Embryonic facial prominence (tissue), 1 donor: ENCODE results near the gene ARID5B.
A peak's percentile ranks its signal among the peaks of the same experiment; 100 is the strongest.

ENCODE experiments used
- DNase-seq: peaks from one replicate; pipeline ENCODE4 v3.0.0-alpha.2; 2016; ENCODE audit errors: extremely low spot score

The ARID5B gene

DNA sequence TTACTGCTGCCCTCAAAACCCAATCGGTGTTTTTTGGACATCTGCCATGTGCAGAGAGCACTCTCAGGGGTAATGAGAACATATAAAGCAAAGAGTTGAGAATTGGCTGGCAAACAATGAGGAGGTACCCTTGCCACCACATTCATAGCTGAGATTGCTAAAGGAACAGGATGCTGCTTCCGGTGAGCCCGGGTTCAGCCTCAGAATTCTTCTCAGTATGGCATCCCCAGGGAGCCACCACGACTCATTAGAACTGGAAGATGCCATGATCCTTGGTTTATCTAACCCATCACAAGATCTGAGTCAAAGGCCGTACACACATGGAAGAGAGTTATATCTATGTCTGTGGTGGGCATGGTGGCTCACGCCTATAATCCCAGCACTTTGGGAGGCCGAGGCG is 174.4 kb downstream of the ARID5B start:
- DNase-seq, result no peak

DNA sequence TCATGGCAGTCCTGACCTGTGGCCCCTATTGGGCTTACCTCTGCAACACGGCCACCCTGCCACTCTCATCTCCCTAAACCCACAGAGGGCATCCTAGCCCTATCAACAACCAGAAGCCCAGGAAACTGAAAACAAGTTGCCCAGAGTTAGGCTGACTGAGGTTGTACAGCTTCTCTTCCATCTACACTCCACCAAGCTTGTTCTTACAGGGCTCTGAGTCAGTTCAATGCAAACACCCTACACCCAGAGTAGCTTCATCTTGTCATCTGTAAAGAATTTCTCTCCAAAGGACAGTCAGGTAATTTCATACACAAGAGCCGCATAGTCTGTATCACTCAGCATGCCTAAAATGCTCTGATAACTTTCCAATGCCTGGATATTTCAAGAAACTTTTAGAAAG is 175.4 kb downstream of the ARID5B start:
- peak; percentile 42 for DNase-seq

DNA sequence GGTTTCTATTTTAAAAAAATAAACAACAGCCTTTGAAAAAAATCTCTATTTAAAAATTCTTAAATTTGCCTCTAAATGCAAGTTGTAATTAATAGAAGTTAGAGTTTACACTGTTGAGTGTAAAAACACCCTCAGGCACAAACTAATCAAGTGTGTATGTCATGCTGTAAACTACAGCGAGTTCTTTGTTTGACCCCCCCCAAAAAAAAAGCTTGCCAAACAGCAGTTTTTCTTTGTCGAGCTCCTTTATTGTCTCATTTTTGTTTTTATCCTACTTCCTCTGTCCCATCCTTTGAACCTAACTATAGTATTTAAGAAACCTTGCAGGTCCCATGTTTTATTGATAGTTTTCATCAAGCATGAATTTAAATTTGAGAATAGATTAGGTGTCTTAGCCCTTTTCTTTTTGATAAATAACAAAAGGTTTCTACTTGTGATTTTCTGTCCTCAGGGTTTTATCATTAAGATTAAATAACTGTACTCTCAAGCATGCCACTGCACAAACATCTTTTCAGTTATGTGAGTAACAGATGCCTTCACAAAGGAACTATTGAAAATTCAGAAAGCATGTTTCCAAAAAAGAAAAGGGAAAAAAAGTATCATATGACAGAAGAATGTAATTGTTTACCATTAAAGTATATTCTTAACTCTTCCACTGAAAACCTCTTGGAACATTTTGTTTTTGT is 176.0 kb downstream of the ARID5B start:
- DNase-seq, result peak; percentile 11

DNA sequence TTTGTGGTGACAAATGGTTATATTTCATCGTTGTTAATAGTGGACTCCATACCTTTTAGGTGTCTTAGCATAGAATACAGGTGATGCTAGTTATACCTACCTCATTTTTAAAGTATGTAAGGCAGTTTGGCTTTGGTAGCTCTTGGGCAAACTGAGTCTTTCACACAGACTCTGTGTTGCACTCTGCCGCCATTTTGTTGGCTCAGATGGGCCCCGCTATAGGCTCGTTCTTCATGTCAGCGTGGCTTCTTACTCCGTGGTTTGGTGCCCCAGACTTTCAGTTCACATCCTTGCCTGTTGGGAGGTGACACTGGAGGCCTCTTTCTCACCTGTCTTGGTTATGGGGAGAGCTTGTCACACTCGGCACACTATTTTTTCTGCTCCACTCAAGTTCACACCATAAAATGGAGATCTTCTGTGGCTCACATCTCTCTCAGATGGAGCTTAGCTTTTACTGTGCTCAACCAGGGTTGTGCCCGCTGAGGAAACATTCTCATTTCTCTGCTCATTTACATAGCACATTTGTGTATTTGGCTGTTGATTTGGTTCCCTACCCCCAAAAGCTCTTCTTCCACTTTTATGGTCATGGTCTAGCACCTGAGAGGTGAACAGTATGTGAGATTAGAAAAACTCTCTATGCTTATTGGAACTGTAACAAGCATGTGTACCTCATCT is 178.5 kb downstream of the ARID5B start:
- DNase-seq, result no peak

DNA sequence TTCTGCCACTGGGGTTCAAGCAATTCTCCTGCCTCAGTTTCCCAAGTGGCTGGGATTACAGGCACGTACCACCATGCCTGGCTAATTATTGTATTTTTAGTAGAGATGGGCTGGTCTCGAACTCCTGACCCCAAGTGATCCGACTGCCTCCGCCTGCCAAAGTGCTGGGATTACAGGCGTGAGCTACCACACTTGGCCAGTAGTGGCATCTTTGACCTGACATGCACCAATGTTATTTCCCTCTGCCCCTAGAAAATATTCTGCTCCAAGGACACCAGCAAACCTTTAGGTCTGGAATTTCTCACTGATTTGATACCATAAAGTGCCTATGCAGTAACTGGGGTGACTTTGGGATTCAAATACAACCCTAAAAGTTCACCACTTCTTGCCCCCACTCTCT is 179.4 kb downstream of the ARID5B start:
- no peak for DNase-seq

DNA sequence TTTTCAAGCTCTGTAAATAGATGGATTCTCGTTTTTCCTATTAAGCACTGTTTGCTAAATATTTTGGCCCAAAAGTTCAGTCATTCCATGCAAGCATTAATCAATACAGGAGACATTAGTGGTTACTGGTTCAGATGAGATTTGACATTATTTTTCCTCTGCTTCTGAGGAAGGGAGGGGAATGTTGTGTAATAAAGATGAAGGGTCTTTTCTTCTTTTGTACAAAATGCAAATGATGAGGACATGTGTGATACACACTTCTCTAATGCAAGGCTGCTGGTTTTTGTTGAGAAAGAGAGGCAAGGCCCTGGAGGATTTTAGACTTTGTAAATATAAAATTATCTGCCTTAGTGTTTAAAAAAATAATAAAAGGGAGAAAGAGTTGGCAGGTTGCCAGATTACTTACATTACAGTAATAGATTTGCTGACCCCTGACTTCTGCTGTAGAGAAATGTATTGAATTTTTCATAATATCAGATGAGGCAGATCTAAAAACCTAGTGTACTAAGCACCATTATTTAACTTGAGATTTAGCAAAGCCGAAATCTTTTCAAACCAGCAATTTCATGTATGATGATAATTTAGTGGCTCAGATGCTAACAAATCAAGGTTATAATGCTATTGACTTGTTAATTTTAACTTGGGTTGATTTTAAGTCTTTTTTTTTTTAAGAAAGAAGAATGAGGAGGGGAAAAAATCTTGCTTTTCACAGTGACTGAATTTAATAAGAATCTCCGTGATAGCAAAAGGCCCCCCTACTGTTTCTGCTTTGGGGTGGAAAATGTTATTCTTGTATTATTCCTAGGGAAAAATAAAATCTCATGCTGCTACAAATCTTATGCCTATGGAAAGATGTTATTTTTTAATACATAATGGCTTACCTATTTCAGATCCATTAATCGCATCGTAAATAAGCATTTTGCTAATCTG is 180.1 kb downstream of the ARID5B start:
- no peak for DNase-seq

DNA sequence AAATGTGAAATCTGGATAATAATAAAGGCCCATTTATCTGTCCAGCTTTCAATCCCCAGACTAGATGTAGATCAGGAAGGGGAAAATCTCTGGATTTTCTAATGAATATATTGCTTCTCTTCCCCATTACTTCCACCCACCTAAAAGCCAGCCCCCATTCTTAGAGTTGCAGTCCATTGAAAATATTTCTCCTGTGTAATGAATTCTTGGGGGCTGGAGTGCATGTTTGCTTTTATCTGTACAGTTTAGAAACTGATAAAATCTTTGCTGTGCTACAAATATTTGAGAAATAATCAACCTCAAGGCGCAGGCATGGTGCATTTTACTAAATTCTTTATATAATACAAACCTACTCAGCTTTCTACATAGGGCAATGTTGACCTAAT is 180.8 kb downstream of the ARID5B start:
- DNase-seq, result no peak

DNA sequence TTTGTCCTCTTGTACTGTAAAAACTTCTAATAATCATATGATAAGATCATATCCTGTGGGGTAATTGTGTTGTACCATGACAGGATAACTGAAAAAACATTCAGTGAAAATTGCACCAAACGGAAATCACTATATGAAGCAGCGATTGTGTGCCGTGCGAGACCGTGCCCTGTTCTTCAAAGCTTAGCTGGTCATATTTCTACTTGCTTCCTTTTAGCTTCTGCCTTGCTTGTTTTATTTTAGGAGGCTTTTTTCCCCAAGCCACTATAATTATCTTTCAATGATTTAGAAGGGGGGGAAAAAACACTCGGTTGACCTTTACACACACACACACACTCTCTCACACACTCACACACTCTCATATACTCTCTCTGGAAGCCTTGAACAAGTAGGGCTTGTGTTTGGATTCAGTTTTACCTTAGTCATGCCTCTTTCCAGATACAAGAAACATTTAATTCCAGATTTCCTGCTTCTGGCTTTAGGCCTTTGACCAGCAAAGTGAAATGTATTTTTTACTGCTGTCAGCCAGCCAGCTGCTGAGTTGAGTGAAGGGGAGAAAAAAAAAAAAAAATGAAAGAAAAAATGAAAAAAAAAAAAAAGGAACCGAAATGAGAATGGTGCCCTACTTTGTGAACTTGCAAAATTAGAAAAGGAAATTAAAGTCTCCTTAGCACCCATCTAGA is 181.4 kb downstream of the ARID5B start:
- peak; percentile 42 for DNase-seq

DNA sequence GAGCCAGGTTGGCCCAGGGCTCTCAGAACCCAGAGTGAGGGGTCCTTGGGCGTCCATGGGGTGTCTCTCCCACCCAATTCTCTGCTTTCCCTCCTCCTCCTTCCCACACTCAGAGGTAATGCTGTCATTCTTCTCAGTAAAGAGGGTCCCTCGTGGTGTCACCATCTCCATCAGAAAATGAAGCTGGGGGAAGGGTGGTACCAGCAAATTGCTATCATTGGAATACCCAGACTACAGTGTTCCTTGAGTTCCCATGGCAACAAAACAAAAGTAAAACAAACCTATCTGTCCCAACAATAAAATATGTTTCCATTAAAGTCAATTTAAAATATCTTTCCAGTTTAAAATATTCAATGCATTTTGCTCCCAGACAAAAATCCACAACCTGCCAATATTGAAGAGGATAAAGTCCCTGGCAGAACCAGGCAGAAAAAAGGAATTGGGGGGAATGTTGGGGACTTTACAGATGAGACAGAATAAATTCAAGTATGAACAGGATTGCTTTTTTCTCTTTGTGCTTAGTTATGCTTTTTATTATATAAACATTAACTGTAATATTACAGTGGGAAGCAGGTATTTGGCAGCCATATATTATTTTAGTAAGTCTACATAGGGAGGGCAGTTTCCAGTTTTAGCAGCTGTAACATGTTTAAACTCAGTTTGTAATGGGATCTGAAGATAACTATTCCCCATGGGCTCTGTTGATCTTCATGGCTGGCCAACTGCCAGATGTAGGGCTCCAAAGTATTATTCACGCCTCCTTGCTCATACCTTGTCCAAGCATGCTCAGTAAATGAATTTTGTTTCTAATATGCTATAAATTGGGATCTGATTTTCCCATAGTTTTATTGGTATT is 182.1 kb downstream of the ARID5B start:
- peak; percentile 78 for DNase-seq

DNA sequence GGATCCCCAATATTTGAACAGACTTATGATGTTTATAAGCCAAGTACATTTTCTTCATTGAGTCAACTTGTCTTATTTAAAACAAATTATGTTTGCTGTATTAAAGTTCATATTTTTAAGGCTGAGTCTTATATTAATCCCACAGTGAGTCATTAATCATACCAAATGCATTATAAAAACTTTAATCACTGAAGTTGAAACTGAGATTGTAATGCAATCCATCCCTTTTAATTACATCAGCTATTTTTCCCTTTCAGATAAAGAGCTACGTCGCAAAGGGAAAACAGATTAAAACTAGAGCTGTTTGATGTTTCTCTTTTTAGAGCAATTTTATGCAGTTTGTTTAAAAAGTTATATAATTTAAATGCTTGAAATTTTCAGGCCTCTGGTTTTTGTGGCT is 183.0 kb downstream of the ARID5B start:
- no peak for DNase-seq

DNA sequence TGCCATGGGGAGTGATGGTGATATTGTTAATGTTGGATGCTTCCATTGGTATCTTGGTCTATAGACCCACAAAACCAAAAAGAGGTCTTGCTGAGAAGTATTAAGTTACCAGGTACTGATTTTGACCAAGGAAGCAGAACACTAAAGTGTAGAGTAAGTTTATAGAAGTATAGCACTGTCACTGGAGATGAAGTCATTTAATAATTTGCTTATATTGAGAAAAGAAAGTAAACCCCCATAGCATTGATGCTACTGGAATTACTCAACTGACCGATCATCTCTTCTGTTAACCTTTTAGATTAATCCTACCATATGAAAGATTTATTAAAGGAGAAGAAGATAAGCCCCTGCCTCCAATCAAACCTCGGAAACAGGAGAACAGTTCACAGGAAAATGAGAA is 183.9 kb downstream of the ARID5B start:
- no peak for DNase-seq

DNA sequence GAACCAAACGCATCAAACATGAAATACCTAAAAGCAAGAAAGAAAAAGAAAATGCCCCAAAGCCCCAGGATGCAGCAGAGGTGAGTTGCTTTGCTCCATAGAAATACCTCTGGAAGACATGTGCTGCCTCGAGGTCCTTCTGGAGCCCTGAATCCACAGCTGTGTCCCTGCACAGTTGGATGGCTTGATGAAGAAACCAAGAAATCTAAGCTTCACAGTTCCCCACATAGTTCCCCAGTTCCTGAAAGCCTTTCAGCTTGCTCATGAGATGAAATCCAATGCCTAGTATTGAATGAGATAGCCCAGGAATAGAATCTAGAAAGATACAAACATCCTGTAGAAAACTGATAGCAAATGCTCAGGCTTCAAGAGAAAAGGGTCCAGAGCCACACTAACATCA is 184.3 kb downstream of the ARID5B start:
- DNase-seq, result no peak

DNA sequence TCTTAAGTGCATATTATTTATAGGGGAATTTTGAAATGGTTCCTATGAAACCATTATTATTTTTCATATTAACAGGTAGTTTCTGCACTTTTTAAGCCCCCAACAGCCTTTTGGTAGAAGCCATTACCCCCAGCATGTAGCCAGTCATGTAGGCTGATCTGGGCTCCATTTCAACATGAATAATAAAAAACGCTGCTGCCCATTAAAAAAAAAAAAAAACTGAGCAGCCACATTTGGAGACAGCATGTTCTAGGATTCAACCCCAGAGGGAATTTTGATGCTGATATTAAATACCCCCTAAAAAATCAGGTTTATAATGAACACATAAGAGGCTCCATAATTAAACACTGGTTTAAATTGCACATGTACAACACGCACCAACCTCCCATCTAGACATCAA is 185.8 kb downstream of the ARID5B start:
- DNase-seq, result no peak

DNA sequence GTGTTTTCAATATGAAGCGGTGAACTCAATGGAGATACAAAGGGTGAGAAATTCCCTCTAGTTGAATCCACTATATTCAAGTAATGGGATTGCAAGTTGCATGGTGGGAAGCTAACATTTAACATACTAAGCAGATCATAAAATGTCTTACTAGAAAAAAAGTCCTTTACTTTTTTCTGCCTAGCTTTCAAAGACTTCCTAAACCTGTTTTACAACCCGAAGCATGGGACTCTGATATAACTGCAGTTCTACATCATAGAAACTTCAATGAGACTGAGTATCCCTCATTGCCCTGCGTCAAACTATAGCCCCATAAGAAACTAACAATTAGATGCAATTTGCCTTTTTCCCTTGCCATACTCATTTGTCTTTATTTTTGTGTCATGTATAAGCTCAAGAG is 187.3 kb downstream of the ARID5B start:
- DNase-seq, result no peak

DNA sequence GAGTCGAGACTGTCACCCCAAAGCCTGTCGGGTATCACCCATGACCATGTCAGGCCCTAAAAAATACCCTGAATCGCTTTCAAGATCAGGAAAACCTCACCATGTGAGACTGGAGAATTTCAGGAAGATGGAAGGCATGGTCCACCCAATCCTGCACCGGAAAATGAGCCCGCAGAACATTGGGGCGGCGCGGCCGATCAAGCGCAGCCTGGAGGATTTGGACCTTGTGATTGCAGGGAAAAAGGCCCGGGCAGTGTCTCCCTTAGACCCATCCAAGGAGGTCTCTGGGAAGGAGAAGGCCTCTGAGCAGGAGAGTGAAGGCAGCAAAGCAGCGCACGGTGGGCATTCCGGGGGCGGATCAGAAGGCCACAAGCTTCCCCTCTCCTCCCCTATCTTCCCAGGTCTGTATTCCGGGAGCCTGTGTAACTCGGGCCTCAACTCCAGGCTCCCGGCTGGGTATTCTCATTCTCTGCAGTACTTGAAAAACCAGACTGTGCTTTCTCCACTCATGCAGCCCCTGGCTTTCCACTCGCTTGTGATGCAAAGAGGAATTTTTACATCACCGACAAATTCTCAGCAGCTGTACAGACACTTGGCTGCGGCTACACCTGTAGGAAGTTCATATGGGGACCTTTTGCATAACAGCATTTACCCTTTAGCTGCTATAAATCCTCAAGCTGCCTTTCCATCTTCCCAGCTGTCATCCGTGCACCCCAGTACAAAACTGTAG is 191.0 kb downstream of the ARID5B start:
- DNase-seq, result no peak

DNA sequence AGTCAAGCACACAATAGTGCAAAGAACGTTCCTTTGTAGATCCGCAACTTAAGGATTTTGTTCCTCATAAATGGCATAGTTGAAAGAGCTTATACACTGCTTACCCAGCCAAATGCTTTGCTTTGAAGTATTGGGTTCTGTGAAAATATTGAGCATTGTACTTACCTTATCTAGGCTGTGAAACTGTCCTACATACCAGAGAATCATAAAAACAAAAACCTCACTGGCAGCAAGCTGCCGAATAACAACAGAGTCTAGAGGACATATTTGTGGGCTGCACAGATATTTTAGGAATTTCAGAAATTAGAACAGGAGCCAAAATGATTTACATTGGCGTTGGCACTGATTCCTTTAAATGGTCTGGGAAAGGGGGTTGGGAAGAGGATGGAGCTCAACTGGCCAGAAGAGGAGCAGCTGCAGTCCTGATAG is 192.4 kb downstream of the ARID5B start:
- DNase-seq, result no peak

DNA sequence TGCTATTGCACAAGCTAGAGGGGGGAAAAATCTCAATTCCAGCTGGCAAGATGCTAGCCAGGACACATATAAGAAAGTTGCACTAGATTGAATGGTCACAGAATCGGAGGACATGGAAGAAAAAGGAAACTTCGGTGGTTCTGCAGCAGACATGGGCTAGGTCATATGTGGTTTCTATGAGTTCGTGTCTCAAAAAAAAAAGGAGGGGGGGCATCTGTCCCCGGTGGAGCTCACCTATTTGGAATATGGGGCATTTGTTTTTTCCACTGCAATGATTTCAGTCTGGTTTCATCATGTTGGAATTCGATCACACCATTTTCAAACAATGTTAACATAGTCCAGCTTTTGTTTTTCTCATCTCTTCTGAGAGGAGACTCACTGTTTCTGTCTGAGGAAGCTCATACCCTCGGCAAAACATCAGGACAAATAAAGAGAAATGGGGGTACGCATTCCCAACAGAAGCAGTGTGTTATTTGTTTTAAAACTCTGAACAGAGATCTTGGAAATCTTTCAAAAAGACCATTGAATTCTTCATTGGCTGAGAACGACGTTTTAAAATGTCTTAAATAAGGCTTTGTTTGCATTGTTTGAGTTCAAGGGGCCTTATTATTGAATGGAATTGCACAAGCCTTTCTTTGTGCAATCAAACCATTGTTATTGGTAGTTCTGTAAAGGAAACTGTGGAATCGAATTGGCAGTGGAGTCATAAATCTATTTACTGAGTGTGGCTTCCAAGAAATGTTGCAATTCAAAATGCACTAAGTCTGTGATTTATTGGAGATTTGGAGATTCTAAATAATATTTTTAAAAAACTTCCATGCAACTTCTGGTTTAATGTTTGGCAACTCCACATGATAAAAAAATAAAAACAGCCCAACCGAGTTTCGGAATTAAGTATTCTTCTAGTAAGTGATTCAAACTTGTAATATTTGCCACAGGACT is 194.0 kb downstream of the ARID5B start:
- DNase-seq, result no peak

DNA sequence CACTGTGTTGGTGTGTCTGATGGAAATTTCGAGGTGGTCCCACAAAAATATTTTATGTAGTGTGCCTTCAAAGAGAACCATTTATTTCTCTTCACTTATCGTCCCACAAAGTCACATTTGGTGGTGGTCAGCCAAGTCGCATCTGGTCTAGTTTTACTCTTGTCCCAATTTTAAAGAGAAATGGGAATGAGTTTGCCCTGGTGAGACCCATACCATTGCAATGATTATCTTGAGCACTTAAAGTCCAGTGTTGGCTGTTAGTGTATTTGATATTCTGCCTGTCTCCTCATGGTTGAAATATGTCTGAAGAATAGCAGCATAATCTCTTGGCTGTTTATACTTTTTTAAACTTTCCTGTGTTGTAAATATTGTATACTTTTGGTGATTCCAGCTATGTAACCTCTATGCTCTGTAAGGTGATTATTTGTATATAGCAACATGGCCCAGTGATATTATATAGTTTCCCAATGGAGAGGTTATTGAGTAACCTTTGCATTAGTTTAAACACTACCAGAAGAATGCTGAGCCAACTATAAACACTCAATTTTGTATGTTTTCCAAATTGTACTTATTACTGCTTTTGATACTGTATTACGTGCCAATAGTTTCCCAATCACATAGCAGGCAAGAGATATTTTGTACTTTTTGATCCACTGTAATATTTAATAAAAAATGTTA is 194.9 kb downstream of the ARID5B start:
- no peak for DNase-seq
